ENCODE measurements around the gene TBC1D24.

TBC1D24 gene

DNA sequence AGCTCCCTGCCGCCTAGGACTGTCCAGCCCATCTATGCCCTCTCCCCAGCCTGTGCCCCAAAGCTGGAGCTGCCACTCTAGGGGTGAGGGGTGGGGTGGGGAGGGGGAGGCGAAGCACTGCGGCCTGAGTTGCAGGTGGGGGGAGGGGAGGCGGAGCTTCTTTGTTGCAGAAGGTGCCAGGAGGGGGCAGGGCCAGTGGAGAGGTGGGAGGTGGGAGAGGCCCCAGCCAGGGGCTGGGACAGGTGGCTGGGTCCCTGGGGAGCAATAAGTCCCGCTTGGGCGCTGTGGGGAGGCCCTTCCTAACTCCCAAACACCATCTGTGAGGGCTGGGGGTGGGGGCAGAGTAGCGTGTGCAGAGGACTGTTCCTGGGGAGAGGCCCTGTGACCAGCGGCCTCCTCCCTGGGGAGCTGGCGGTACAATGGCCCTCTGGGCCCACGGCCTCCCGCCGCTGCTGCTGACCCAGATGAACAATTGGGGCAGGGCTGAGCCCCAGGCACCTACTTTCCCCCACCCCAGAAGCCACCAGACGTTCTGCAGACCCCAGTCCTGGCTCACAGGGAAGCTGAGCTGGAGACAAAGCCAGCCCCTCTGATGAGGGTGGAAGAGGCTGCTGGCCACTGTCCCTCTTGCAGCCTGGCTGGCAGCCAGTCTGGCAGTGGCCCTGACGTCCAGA, 6.1 kb upstream of the TBC1D24 start:
- Mint-ChIP-seq H3K9me3 (no peaks in the 10 kb centered on the region), H3K4me3 (no peak overlapping the region), H3K27me3 (peaks cover 75% of the 10 kb centered on the region), H3K27ac (no peak overlapping the region), H3K4me1 (peaks cover 11% of the 10 kb centered on the region), H3K36me3 (no peaks in the 10 kb centered on the region)
- no peak for DNase-seq
- CTCF ChIA-PET = interaction anchor here (2.0 kb wide), 1 partner anchor 17 kb away, joined by 5 read pairs; no protein-coding TSS in a partner anchor

DNA sequence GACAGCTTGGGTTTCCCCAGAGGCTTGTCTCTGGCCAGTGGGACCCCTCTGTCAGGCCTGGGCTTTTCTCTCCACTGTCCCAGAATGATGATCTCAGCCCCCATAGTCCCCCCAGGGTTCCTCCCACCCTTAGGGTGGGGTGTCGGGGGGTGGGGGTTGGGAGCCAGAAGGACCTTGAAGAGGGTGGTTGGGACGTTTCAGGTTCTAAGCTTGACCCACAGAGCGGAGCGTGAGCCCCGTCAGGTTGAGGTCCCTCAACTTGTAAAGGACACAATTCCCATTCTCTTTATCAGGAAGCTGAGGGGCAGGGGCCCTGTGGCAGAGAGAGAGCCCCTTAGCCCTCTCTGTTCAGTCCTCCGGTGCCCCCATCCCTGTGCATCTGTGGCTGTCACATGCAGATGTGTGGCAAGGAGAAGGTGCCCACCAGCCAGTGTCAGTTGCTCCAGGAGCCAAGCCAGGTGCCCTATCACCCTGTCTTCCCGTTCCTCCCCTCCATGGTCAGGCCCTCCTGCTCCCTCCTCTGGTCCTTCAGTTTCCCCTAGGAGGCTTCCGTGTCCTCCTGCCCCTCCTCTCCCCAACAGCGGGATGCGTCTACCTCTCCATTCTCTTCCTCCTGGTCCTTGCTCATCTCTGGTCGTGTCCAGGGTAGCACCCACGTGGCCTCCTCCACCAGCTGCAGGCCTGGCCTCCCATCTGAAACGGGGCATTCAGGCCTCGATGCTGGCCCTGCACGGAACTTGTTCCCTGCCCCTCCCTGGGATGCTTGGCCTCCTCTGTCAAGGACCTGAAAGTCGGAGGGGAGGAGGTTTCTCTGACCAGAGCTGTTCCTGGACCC, 5.3 kb upstream of the TBC1D24 start:
- Mint-ChIP-seq H3K9me3 (no peaks in the 10 kb centered on the region), H3K4me3 (no peak overlapping the region), H3K36me3 (no peaks in the 10 kb centered on the region), H3K27ac (no peak overlapping the region), H3K27me3 (peaks cover 79% of the 10 kb centered on the region), H3K4me1 (peaks cover 11% of the 10 kb centered on the region)
- DNase-seq = no peak
- CTCF ChIA-PET = interaction anchor here (2.0 kb wide), 1 partner anchor 17 kb away, joined by 5 read pairs; no protein-coding TSS in a partner anchor

DNA sequence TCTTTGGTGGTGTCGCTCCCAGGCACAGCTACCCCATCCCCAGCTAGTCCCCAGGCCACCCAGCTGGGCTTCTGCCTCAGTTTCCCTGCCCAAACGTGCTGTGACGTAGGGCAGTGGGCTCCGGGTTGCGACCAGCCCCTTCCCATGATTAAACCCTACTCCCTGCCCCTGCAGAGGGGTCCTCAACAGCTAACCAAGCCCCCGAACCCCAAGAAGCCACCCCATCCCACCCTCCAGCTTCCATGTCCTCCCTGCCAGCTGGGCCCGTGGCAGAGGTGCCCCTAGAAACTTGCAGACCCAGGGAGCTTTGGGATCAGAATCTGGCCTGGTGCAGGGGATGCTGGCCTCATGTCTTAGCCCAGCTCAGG, 4.7 kb upstream of the TBC1D24 start:
- CTCF ChIA-PET = interaction anchor here (2.0 kb wide), 1 partner anchor 16 kb away, joined by 5 read pairs; no protein-coding TSS in a partner anchor
- Mint-ChIP-seq H3K9me3 (no peaks in the 10 kb centered on the region), H3K36me3 (no peaks in the 10 kb centered on the region), H3K27ac (no peak overlapping the region), H3K27me3 (peaks cover 79% of the 10 kb centered on the region), H3K4me1 (peaks cover 11% of the 10 kb centered on the region), H3K4me3 (no peak overlapping the region)
- DNase-seq = no peak

DNA sequence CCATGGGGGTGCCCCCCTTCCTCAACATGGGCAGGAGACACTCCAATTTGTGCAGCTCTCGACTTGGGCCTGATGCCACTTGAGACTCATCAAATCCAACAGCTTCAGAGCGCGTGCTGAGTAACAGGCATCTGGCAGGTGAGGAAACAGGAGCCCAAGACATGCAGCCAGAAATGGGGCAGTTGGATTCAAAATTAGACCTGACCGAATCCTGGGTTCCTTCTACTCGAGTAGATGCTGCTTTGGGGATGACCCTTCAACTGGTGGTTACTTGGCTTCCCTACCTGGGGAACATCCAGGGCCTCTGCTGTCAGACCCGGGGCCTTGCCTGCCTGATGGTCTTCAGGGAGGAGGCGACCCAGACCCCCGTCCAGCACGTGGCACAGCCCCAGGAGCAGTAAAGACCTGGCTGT, 4.3 kb upstream of the TBC1D24 start:
- CTCF ChIA-PET = no interaction called here
- Mint-ChIP-seq H3K27ac (no peak overlapping the region), H3K36me3 (no peaks in the 10 kb centered on the region), H3K4me3 (no peak overlapping the region), H3K9me3 (no peaks in the 10 kb centered on the region), H3K27me3 (peaks cover 79% of the 10 kb centered on the region), H3K4me1 (peaks cover 11% of the 10 kb centered on the region)
- no peak for DNase-seq

DNA sequence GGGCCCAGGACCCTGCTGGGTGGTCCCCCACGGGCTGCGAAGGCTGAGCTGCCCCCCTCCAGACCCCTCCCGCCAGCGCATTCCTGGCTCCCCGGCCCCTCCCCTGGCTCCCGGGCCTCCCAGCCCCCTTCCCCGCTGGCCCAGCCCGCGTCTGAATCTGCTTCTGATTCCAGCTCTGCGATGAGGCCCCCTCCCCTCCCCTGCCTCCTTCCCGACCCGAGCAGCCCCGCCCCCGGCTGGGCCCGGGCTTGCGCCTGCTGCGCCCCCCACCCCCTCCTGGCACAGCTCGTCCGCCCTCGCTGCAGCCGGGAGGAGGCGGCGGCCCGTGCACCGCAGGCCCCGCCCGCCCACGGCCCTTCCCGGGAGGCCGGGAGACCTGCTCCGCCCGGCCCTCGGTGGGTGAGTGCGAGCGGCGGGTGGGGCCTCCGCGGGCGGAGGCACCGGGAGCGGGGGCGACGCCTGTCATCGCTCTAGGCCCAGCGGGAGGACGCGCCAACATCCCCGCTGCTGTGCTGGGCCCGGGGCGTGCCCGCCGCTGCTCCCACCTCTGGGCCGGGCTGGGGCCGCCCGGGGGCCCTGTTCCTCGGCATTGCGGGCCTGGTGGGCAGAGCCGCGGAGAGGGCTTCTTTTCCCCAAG, 3.8 kb upstream of the TBC1D24 start, which contains the start of gene NTN3:
Gene NTN3 (plus strand): TSS at position 282 of the 637 bp plus-strand sequence. CDS start 405 bp downstream, outside the sequence.
- H3K27me3 Mint-ChIP-seq = peaks cover 81% of the 10 kb centered on the region
- H3K36me3 Mint-ChIP-seq = no peaks in the 10 kb centered on the region
- no peak within 1 kb of the TSS for H3K27ac Mint-ChIP-seq
- no peak within 1 kb of the TSS for H3K4me3 Mint-ChIP-seq
- CTCF ChIA-PET = interaction anchor here (1.1 kb wide), 1 partner anchor 16 kb away, joined by 3 read pairs; no protein-coding TSS in a partner anchor
- no peak for DNase-seq
- H3K9me3 Mint-ChIP-seq = no peaks in the 10 kb centered on the region
- peaks cover 15% of the 10 kb centered on the region for H3K4me1 Mint-ChIP-seq

DNA sequence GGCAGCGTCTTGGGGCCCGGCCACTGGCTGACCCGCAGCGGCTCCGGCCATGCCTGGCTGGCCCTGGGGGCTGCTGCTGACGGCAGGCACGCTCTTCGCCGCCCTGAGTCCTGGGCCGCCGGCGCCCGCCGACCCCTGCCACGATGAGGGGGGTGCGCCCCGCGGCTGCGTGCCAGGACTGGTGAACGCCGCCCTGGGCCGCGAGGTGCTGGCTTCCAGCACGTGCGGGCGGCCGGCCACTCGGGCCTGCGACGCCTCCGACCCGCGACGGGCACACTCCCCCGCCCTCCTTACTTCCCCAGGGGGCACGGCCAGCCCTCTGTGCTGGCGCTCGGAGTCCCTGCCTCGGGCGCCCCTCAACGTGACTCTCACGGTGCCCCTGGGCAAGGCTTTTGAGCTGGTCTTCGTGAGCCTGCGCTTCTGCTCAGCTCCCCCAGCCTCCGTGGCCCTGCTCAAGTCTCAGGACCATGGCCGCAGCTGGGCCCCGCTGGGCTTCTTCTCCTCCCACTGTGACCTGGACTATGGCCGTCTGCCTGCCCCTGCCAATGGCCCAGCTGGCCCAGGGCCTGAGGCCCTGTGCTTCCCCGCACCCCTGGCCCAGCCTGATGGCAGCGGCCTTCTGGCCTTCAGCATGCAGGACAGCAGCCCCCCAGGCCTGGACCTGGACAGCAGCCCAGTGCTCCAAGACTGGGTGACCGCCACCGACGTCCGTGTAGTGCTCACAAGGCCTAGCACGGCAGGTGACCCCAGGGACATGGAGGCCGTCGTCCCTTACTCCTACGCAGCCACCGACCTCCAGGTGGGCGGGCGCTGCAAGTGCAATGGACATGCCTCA, 3.1 kb upstream of the TBC1D24 start:
- no peak overlapping the region for H3K27ac Mint-ChIP-seq
- no peaks in the 10 kb centered on the region for H3K9me3 Mint-ChIP-seq
- CTCF ChIA-PET = interaction anchor here (1.1 to 1.3 kb wide), 2 partner anchors 15 to 29 kb away, joined by 3 read pairs; no protein-coding TSS in a partner anchor
- H3K36me3 Mint-ChIP-seq = no peaks in the 10 kb centered on the region
- no peak overlapping the region for H3K4me3 Mint-ChIP-seq
- peaks cover 81% of the 10 kb centered on the region for H3K27me3 Mint-ChIP-seq
- DNase-seq = no peak
- H3K4me1 Mint-ChIP-seq = peaks cover 19% of the 10 kb centered on the region

DNA sequence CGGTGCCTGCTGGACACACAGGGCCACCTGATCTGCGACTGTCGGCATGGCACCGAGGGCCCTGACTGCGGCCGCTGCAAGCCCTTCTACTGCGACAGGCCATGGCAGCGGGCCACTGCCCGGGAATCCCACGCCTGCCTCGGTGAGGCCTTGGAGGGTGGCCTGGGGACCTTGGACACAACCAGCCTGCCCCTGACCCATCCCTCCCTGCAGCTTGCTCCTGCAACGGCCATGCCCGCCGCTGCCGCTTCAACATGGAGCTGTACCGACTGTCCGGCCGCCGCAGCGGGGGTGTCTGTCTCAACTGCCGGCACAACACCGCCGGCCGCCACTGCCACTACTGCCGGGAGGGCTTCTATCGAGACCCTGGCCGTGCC, 2.5 kb upstream of the TBC1D24 start:
- Mint-ChIP-seq H3K4me3 (no peak overlapping the region), H3K27me3 (peaks cover 77% of the 10 kb centered on the region), H3K36me3 (no peaks in the 10 kb centered on the region), H3K27ac (no peak overlapping the region), H3K9me3 (no peaks in the 10 kb centered on the region), H3K4me1 (peaks cover 17% of the 10 kb centered on the region)
- CTCF ChIA-PET = interaction anchor here (0.9 to 1.3 kb wide), 2 partner anchors 11 to 29 kb away, joined by 3 read pairs; no protein-coding TSS in a partner anchor
- DNase-seq = no peak

DNA sequence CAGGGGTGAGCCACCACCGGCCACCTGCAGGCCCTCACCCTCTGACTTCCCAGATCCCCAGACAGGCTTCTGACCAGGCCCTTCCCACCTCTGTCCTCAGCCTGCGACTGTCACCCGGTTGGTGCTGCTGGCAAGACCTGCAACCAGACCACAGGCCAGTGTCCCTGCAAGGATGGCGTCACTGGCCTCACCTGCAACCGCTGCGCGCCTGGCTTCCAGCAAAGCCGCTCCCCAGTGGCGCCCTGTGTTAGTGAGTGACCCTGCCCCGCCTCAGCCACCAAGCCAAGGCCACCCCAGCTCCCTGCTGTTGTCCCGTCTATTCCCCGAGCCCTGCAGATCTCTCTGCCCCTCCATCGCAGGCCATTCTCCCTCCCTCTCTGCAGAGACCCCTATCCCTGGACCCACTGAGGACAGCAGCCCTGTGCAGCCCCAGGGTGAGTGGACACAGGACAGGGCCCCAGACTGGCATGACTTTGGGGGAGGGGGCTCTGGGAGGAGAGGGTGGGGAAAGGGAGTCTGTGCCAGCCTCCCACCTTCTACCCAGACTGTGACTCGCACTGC, 2.0 kb upstream of the TBC1D24 start:
- H3K27me3 Mint-ChIP-seq = peaks cover 77% of the 10 kb centered on the region

DNA sequence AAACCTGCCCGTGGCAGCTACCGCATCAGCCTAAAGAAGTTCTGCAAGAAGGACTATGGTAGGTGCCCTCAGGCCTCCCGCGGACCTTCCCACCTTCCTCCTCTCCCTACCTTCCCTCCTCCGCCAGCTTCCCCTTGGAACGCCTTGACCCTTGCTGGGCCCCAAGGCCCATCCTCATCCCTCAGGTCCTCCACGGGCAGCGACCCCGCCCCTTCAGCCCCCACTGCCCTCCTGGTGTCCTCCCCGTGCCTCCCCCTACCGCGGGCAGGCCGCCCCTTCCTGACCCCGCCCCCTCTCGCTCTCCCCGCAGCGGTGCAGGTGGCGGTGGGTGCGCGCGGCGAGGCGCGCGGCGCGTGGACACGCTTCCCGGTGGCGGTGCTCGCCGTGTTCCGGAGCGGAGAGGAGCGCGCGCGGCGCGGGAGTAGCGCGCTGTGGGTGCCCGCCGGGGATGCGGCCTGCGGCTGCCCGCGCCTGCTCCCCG, 1.4 kb upstream of the TBC1D24 start:
- H3K27me3 Mint-ChIP-seq = peaks cover 73% of the 10 kb centered on the region
- no peaks in the 10 kb centered on the region for H3K9me3 Mint-ChIP-seq
- CTCF ChIA-PET = interaction anchor here (0.9 to 1.3 kb wide), 2 partner anchors 12 to 28 kb away, joined by 3 read pairs; no protein-coding TSS in a partner anchor
- peak; percentile 61 for DNase-seq
- H3K4me3 Mint-ChIP-seq = peak overlapping the region; percentile 68
- H3K4me1 Mint-ChIP-seq = peaks cover 15% of the 10 kb centered on the region
- peak overlapping the region; percentile 65 for H3K27ac Mint-ChIP-seq
- H3K36me3 Mint-ChIP-seq = no peaks in the 10 kb centered on the region

More for the DNA sequence above, 2.0 kb upstream of the TBC1D24 start:
- no peak for DNase-seq
- Mint-ChIP-seq H3K4me1 (peaks cover 17% of the 10 kb centered on the region), H3K36me3 (no peaks in the 10 kb centered on the region), H3K4me3 (peak overlapping the region; percentile 68), H3K27ac (peak overlapping the region; percentile 19), H3K9me3 (no peaks in the 10 kb centered on the region)
- CTCF ChIA-PET = interaction anchor here (0.9 to 1.3 kb wide), 2 partner anchors 11 to 28 kb away, joined by 3 read pairs; no protein-coding TSS in a partner anchor

DNA sequence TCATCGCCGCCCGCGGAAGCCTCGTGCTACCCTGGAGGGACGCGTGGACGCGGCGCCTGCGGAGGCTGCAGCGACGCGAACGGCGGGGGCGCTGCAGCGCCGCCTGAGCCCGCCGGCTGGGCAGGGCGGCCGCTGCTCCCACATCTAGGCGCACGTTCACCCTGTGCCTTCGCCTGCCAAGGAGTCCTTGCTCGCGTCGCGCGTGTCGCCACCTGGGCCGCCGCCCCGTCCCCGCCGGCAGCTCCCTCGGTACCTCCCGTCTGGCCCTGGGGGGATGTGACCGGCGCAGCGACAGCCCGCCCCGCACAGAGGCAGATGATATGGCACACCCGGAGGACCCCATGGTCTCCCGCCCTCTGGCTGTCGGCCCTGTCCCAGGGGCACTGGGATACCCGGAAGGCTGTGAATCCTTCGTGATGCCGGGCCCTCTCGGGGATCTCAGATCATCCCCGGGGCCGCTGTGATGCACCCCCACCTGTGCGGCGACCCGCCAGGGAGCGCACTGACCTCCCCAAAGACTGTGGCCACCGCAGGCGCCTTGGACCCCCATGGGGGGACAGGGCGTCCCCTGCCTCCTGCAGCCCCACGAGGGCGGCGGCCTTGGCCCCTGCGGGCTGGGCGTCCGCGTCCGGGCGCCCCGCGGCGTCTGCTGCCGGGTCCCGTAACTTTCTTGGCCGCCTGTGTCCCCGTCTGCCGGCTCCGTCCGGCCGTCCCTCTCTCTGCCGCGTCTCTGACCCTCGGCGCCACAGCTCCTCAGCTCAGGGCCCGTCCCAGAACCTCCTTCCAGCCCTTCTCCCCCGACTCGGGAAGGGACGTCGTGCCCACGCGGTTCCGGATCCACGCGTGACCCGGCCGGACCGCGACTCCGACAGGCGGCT, 689 bp upstream of the TBC1D24 start:
- peak overlapping the region; percentile 75 for H3K4me3 Mint-ChIP-seq
- H3K27me3 Mint-ChIP-seq = peaks cover 65% of the 10 kb centered on the region
- DNase-seq = peak; percentile 73
- H3K9me3 Mint-ChIP-seq = no peaks in the 10 kb centered on the region
- no peak overlapping the region for H3K27ac Mint-ChIP-seq
- H3K36me3 Mint-ChIP-seq = no peaks in the 10 kb centered on the region
- CTCF ChIA-PET = interaction anchor here (1.0 to 1.2 kb wide), 2 partner anchors 12 to 27 kb away, joined by 3 to 5 read pairs; no protein-coding TSS in a partner anchor
- H3K4me1 Mint-ChIP-seq = peaks cover 14% of the 10 kb centered on the region

DNA sequence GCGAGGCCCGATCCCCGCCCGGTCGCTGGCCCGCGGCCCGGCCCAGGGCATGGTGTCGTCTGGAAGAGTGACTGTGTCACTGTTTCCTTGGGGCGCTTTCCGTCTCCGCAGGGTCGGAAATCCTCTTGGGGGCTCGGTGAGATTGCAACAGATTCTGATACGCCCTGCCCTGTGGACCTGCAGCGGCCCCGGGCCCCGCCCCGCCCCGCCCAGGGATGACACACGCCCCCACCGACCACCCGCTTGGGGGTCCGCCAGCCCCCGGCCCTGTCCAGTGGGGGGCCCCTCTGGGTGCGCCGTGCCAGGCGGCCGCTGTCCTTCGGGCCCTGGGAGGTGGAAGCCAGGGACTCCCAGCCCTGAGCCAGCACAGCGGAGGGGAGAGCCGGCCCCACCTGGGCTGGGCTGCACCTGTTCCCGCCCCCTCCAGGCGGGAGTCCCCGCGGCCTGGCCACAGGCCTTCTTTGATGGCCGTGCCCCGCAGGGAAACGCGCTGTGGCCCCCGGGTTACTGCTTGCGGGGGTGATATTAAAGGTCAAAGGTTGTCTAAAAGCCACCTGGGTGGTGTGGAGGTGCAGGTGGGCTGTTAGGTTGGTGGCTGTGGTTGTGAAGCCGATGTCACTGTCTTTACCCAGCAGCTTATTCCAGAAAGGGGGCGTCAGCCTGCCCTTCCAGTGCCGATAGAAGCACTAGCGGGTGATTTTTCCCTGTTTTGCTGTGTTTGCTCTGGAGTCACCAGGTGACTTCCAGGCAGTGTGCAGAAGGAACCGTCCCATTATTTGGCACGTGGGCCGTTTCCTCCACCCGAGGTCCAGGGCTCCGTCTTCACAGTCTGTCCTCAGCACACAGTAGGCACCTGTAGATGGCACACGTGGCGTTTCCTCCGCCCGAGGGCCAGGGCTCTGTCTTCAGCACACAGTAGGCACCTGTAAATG, 752 bp downstream of the TBC1D24 start:
- no peaks in the 10 kb centered on the region for H3K36me3 Mint-ChIP-seq
- H3K9me3 Mint-ChIP-seq = no peaks in the 10 kb centered on the region
- peak overlapping the region; percentile 64 for H3K4me3 Mint-ChIP-seq
- no peak overlapping the region for H3K27ac Mint-ChIP-seq
- peaks cover 14% of the 10 kb centered on the region for H3K4me1 Mint-ChIP-seq
- peak; percentile 55 for DNase-seq
- H3K27me3 Mint-ChIP-seq = peaks cover 51% of the 10 kb centered on the region
- CTCF ChIA-PET = interaction anchor here (1.0 to 1.2 kb wide), 2 partner anchors 14 to 25 kb away, joined by 3 to 5 read pairs; no protein-coding TSS in a partner anchor

All from activated naive CD4-positive, alpha-beta T cell treated with anti-CD3 and anti-CD28 coated beads, Interleukin-2, amount 10 ng/mL, durations not matched to agents 7 days and 5 days (primary cell).